DOHH2 (cell line): Measurements from ENCODE around the gene ACIN1.

Source experiments
- H3F3A ChIP-seq: fragments of 200-600 bp; sonication (generic), shearing (Covaris generic); 2 replicates; pipeline ENCODE4 v1.6.0; 2016; ENCODE audit warnings: antibody characterized with exemption, mild to moderate bottlenecking; ENCODE audit not compliant: control insufficient read depth, insufficient read depth
- H3K27ac ChIP-seq: fragments of 200-600 bp; sonication (generic); 2 replicates; pipeline ENCODE4 v1.5.1; 2014; ENCODE audit warnings: low read depth, mild to moderate bottlenecking, low read length, moderate library complexity
- H3K27me3 ChIP-seq: fragments of 200-600 bp; sonication (generic); 2 replicates; pipeline ENCODE4 v1.6.1; 2014; ENCODE audit warnings: mild to moderate bottlenecking, low read length, mixed read lengths; ENCODE audit not compliant: control insufficient read depth
- H3K36me3 ChIP-seq: fragments of 200-600 bp; sonication (generic); 2 replicates; pipeline ENCODE4 v1.6.1; 2014; ENCODE audit warnings: mild to moderate bottlenecking, low read length, moderate library complexity, mixed read lengths; ENCODE audit not compliant: control insufficient read depth
- H3K4me1 ChIP-seq: fragments of 200-600 bp; sonication (generic); 2 replicates; pipeline ENCODE4 v1.6.1; 2014; ENCODE audit warnings: mild to moderate bottlenecking, low read length, mixed read lengths; ENCODE audit not compliant: control insufficient read depth
- H3K4me2 ChIP-seq: fragments of 200-600 bp; sonication (generic); 2 replicates; pipeline ENCODE4 v1.6.0; 2014; ENCODE audit warnings: mild to moderate bottlenecking, low read length, moderate library complexity
- H3K4me3 ChIP-seq: fragments of 200-600 bp; sonication (generic); 2 replicates; pipeline ENCODE4 v1.5.1; 2014; ENCODE audit warnings: mild to moderate bottlenecking, low read length, mixed read lengths
- H3K79me2 ChIP-seq: fragments of 200-600 bp; sonication (generic); 2 replicates; pipeline ENCODE4 v1.6.1; 2014; ENCODE audit warnings: mild to moderate bottlenecking, low read length, mixed read lengths; ENCODE audit not compliant: control insufficient read depth
- H3K9me2 ChIP-seq: fragments of 200-600 bp; sonication (generic); replicated peaks from 2 replicates; pipeline ENCODE4 v1.6.1; 2014; ENCODE audit warnings: mild to moderate bottlenecking, low read length, mixed read lengths; ENCODE audit not compliant: control insufficient read depth
- H3K9me3 ChIP-seq: fragments of 200-600 bp; sonication (generic); 2 replicates; pipeline ENCODE4 v1.6.1; 2014; ENCODE audit warnings: antibody characterized with exemption, low read length, mixed read lengths; ENCODE audit not compliant: control insufficient read depth, insufficient read depth
- H4K20me1 ChIP-seq: fragments of 200-600 bp; sonication (generic); 2 replicates; pipeline ENCODE4 v1.6.0; 2014; ENCODE audit warnings: low read depth, mild to moderate bottlenecking, antibody characterized with exemption, low read length, moderate library complexity; ENCODE audit not compliant: control insufficient read depth, insufficient read depth
- CTCF ChIP-seq: fragments of 200-600 bp; sonication (generic); IDR thresholded peaks from one replicate; pipeline ENCODE4 v1.5.1; 2014; ENCODE audit warnings: antibody characterized with exemption, mild to moderate bottlenecking, low read depth, low read length; ENCODE audit not compliant: poor library complexity, severe bottlenecking
- EZH2phosphoT487 ChIP-seq: fragments of 200-600 bp; sonication (generic); IDR thresholded peaks from 2 replicates; pipeline ENCODE4 v1.6.1; 2017; ENCODE audit warnings: borderline replicate concordance, mild to moderate bottlenecking, antibody characterized with exemption, low read length, moderate library complexity, mixed read lengths

The ACIN1 gene

DNA sequence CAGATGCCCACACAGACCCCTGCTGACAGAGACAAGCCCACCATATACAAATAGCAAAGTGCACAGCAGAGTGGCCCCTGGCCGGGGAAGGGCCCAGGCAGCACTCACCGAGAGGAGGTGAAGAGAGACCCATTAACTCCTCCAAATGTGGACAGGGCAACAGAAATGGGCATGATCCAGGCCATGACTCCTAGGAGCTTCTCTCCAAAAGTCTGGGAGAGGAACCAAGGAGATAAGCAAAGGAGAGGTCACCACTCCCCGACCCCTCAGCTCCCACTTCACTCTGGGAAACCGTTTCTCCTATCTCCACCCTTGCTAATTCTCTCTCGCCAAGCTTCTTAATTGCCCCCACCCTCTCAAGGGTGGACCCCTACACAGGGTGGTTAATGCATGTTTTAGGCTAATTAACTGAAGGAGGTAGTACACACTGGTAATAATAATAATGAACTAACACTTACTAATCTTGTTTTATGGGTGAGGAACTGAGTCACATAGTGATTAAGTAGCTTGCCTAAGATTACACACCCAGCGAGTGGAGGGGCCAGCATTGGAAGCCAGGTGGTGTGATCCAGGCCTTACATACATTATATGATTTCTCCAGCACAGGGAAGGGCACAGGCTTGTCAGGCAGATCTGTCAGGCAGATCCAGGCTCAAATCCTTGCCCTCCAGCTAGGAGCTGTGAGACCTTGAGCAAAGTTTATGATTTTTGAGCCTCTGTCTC lies 43.0 kb upstream of the ACIN1 start:
- Histone ChIP-seq H3K4me3 (no peak overlapping the region), H3K27me3 (0 out of 2 replicates have a peak, but pooled peaks cover 4% of the 10 kb centered on the region), H3K36me3 (no peaks in the 10 kb centered on the region), H3K4me1 (peaks cover 7% of the 10 kb centered on the region), H3F3A (no peaks in the 10 kb centered on the region), H3K79me2 (no peaks in the 10 kb centered on the region), H3K4me2 (no peak overlapping the region), H3K9me2 (no peaks in the 10 kb centered on the region), H3K9me3 (no peaks in the 10 kb centered on the region), H4K20me1 (no peaks in the 10 kb centered on the region), H3K27ac (no peak overlapping the region)
- TF ChIP-seq EZH2phosphoT487 = no peak
- no peak for TF ChIP-seq CTCF

- Histone ChIP-seq H3K36me3 (no peaks in the 10 kb centered on the region), H3K79me2 (no peaks in the 10 kb centered on the region), H3K27me3 (0 out of 2 replicates have a peak, but pooled peaks cover 4% of the 10 kb centered on the region), H3K27ac (no peak overlapping the region), H3K9me3 (no peaks in the 10 kb centered on the region), H3K9me2 (no peaks in the 10 kb centered on the region), H3K4me1 (peaks cover 7% of the 10 kb centered on the region), H3K4me2 (no peak overlapping the region), H4K20me1 (no peaks in the 10 kb centered on the region), H3K4me3 (no peak overlapping the region), H3F3A (no peaks in the 10 kb centered on the region)
- no peak for TF ChIP-seq CTCF
- TF ChIP-seq EZH2phosphoT487 = no peak
Observed at GRCh38 chr14:23137192-23137812, 42.4 kb upstream of the ACIN1 start.

DNA sequence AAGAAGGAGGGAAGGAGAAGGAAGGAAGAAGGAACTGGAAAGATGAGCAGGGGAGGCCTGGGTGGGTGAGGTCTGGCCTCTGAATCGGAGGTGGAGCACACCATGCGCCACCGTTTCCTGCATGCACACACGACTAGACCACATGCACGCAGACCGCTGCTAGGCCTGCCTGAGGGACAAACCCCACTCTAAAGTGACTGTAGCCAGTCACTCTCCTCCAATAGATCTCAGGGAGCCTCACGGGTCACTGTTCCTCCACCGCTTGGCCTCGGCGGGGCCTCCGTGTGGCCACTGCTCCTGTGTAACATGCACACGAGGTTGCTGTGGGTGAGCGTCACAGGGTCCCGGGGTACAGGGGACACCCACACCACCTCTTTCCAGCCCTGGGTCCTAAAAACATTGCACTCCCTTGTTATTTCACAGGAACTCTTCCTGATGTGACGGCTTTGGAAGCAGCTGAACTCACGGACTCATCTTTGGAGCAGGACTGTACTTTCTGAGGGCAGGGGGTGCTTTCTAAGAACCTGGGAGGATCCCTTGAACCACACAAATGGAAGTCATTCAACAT lies 41.7 kb upstream of the ACIN1 start:
- Histone ChIP-seq H3K9me3 (no peaks in the 10 kb centered on the region), H3K4me3 (no peak overlapping the region), H3K27ac (no peak overlapping the region), H4K20me1 (no peaks in the 10 kb centered on the region), H3K27me3 (0 out of 2 replicates have a peak, but pooled peaks cover 4% of the 10 kb centered on the region), H3K4me1 (peaks cover 7% of the 10 kb centered on the region), H3K9me2 (no peaks in the 10 kb centered on the region), H3F3A (no peaks in the 10 kb centered on the region), H3K79me2 (no peaks in the 10 kb centered on the region), H3K36me3 (no peaks in the 10 kb centered on the region), H3K4me2 (no peak overlapping the region)
- TF ChIP-seq CTCF = no peak
- TF ChIP-seq EZH2phosphoT487 = no peak
